Smooth muscle cell (in vitro differentiated cells): ENCODE measurements around the gene RGS17. TPM values are rescaled to one million over a fixed set of nuclear protein-coding genes. Genes with fewer than 3 reads are reported as not detected.

Experiments
- DNase-seq: peaks from one replicate; lab custom pipeline; 2025; ENCODE audit not compliant: unreplicated experiment; lab: John Stamatoyannopoulos, UW
- H2AFZ ChIP-seq: fragments of 200-600 bp; sonication (generic); 2 replicates; pipeline ENCODE4 v1.6.0; 2016; ENCODE audit warnings: antibody characterized with exemption, low read depth, mild to moderate bottlenecking
- H3F3A ChIP-seq: fragments of 200-600 bp; sonication (generic); 2 replicates; pipeline ENCODE4 v1.6.0; 2017; ENCODE audit warnings: antibody characterized with exemption, low read depth
- H3K27ac ChIP-seq: fragments of 200-600 bp; sonication (generic); 2 replicates; pipeline ENCODE4 v1.5.1; 2016; ENCODE audit warnings: low read depth, mild to moderate bottlenecking
- H3K27me3 ChIP-seq: fragments of 200-600 bp; sonication (generic); 2 replicates; pipeline ENCODE4 v1.6.1; 2016; ENCODE audit warnings: low read depth, mild to moderate bottlenecking
- H3K36me3 ChIP-seq: fragments of 200-600 bp; sonication (generic); 2 replicates; pipeline ENCODE4 v1.5.1; 2016; ENCODE audit warnings: low read depth
- H3K4me1 ChIP-seq: fragments of 200-600 bp; sonication (generic); 2 replicates; pipeline ENCODE4 v1.5.1; 2016; ENCODE audit warnings: low read depth
- H3K4me2 ChIP-seq: fragments of 200-600 bp; sonication (generic); 2 replicates; pipeline ENCODE4 v1.6.0; 2016; ENCODE audit warnings: mild to moderate bottlenecking
- H3K4me3 ChIP-seq: fragments of 200-600 bp; sonication (generic); 2 replicates; pipeline ENCODE4 v1.5.1; 2016; ENCODE audit warnings: mild to moderate bottlenecking
- H3K79me2 ChIP-seq: fragments of 200-600 bp; sonication (generic); 2 replicates; pipeline ENCODE4 v1.6.0; 2016; ENCODE audit warnings: low read depth, mild to moderate bottlenecking
- H3K9ac ChIP-seq: fragments of 200-600 bp; sonication (generic); 2 replicates; pipeline ENCODE4 v1.6.0; 2016; ENCODE audit warnings: low read depth
- H3K9me3 ChIP-seq: fragments of 200-600 bp; sonication (generic); replicated peaks from 2 replicates; pipeline ENCODE4 v1.5.1; 2016; ENCODE audit warnings: low read depth
- H4K20me1 ChIP-seq: fragments of 200-600 bp; sonication (generic); 2 replicates; pipeline ENCODE4 v1.6.0; 2016; ENCODE audit warnings: low read depth
- WGBS: methylation state at CpG from one replicate; pipeline ENCODE4 v1.1.7; 2016; ENCODE audit warnings: low lambda C conversion rate; 5-methylcytosine and 5-hydroxymethylcytosine counted together
- polyA plus RNA-seq: library from polyadenylated mRNA; unstranded; fragments of >200 nt; fragmentation: Nextera tagmentation; extraction: Ambion mirVana; gene quantifications from 2 replicates; pipeline ENCODE4 v1.2.1, GENCODE V29; 2016
- total RNA-seq: library from RNA; depleted of rRNA; stranded (reverse); fragments of >200 nt; gene quantifications from 2 replicates; pipeline ENCODE4 v1.2.3, GENCODE V29; 2014
- TF ChIP-seq, protein P1 (sequence below): fragments of 200-600 bp; sonication (generic); IDR thresholded peaks from 2 replicates; pipeline ENCODE4 v1.5.1; 2017; ENCODE audit warnings: borderline replicate concordance, mild to moderate bottlenecking, antibody characterized with exemption; ENCODE audit not compliant: insufficient read depth, poor library complexity, severe bottlenecking

The RGS17 gene
- total and polyA plus RNA-seq, 2 experiments from 2014 or later, result 1.7 to 2.7 TPM

DNA sequence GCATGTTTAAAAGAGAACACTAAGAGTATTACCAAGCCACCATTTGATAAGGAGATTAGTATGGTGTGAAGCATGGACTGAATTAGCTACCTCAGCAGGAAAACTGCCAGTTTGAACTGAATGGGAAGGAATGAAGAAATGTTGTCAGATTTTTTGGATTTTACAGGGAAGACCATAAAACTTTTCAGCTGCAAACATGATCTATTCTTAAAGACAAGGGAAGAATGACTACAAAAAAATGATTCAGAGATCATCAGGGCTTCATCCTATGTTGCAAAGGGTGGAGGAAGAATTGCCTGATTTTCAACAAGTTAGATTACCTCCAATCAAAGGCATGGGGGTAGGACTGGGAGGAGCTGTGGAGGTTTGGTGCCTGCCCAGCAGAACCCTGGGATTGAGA is 79.3 kb downstream of the RGS17 start:
- Histone ChIP-seq H3K9ac (no peak overlapping the region), H3K27ac (no peak overlapping the region), H3K36me3 (no peaks in the 10 kb centered on the region), H3K27me3 (no peaks in the 10 kb centered on the region), H3F3A (no peaks in the 10 kb centered on the region), H3K9me3 (no peaks in the 10 kb centered on the region), H3K4me1 (no peaks in the 10 kb centered on the region), H3K4me3 (no peak overlapping the region), H4K20me1 (no peaks in the 10 kb centered on the region), H2AFZ (no peak overlapping the region), H3K79me2 (no peaks in the 10 kb centered on the region), H3K4me2 (no peak overlapping the region)
- TF ChIP-seq, protein P1, sequence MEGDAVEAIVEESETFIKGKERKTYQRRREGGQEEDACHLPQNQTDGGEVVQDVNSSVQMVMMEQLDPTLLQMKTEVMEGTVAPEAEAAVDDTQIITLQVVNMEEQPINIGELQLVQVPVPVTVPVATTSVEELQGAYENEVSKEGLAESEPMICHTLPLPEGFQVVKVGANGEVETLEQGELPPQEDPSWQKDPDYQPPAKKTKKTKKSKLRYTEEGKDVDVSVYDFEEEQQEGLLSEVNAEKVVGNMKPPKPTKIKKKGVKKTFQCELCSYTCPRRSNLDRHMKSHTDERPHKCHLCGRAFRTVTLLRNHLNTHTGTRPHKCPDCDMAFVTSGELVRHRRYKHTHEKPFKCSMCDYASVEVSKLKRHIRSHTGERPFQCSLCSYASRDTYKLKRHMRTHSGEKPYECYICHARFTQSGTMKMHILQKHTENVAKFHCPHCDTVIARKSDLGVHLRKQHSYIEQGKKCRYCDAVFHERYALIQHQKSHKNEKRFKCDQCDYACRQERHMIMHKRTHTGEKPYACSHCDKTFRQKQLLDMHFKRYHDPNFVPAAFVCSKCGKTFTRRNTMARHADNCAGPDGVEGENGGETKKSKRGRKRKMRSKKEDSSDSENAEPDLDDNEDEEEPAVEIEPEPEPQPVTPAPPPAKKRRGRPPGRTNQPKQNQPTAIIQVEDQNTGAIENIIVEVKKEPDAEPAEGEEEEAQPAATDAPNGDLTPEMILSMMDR, result no peak
- DNase-seq, result no peak

- TF ChIP-seq, protein P1, result no peak
- Histone ChIP-seq H3K4me3 (no peak overlapping the region), H3K4me1 (no peaks in the 10 kb centered on the region), H3K79me2 (no peaks in the 10 kb centered on the region), H3K9me3 (no peaks in the 10 kb centered on the region), H3K27ac (peak overlapping the region; percentile 17), H4K20me1 (no peaks in the 10 kb centered on the region), H3K4me2 (no peak overlapping the region), H3K9ac (no peak overlapping the region), H2AFZ (no peak overlapping the region), H3K36me3 (no peaks in the 10 kb centered on the region), H3K27me3 (no peaks in the 10 kb centered on the region), H3F3A (no peaks in the 10 kb centered on the region)
- no peak for DNase-seq
- 92% methylated on average over 3 of the region's 3 CpGs for WGBS
Observed at GRCh38 chr6:153048631-153049030, 82.5 kb downstream of the RGS17 start.

DNA sequence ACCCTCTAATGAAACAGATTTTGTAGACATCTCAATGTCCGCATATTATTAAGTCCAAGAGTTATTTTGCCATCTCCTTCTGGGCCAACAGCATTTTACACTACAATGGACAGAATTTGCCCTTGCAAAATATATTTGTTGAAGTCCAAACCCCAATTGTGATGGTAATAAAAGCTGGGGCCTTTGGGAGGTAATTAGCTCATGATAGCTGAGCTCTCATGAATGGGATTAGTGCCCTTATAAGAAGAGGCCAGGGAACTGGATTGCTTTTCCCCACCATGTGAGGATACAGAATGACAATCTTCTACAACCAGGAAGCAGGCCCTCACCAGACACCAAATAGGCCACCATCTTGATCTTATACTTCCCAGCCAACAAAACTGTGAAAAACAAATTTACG is 83.7 kb downstream of the RGS17 start:
- Histone ChIP-seq H3K36me3 (no peaks in the 10 kb centered on the region), H3K27ac (no peak overlapping the region), H3F3A (no peaks in the 10 kb centered on the region), H2AFZ (no peak overlapping the region), H3K4me1 (no peaks in the 10 kb centered on the region), H3K27me3 (no peaks in the 10 kb centered on the region), H3K4me3 (no peak overlapping the region), H4K20me1 (no peaks in the 10 kb centered on the region), H3K9ac (no peak overlapping the region), H3K9me3 (no peaks in the 10 kb centered on the region), H3K79me2 (no peaks in the 10 kb centered on the region), H3K4me2 (no peak overlapping the region)
- no peak for DNase-seq
- WGBS, result 88% methylated on average over 2 of the region's 2 CpGs
- TF ChIP-seq, protein P1, result no peak

- Histone ChIP-seq H3K9me3 (no peaks in the 10 kb centered on the region), H3K27ac (no peak overlapping the region), H2AFZ (no peak overlapping the region), H3K4me3 (no peak overlapping the region), H3K4me2 (no peak overlapping the region), H3K79me2 (no peaks in the 10 kb centered on the region), H3K9ac (no peak overlapping the region), H3K27me3 (no peaks in the 10 kb centered on the region), H4K20me1 (no peaks in the 10 kb centered on the region), H3K4me1 (no peaks in the 10 kb centered on the region), H3F3A (no peaks in the 10 kb centered on the region), H3K36me3 (no peaks in the 10 kb centered on the region)
- no peak for DNase-seq
- TF ChIP-seq, protein P1, result no peak
Observed at GRCh38 chr6:153045271-153045670, 85.8 kb downstream of the RGS17 start.
